ENCODE measurements around the gene OPTC. TPM values are rescaled to one million over a fixed set of nuclear protein-coding genes. Genes with fewer than 3 reads are reported as not detected.

The OPTC gene
- total and polyA plus RNA-seq, 2 donors (not counting 1 experiment from before 2014, with no cell fraction given), result not detected

GRCh38 chr1:203518541-203518940, 24.6 kb downstream of the OPTC start:
- H3K4me1 Mint-ChIP-seq, result no peaks in the 10 kb centered on the region
- CTCF ChIA-PET, result interaction anchor here (2.7 kb wide), 1 partner anchor 14 kb away, joined by 9 read pairs; no protein-coding TSS in a partner anchor
- H3K27me3 Mint-ChIP-seq, result peaks cover 4% of the 10 kb centered on the region
- Histone ChIP-seq H3K4me2 (replicated peaks; ENCODE audit: low read depth, low read length, poor library complexity, severe bottlenecking) (no peak overlapping the region), H3K9me3 (ENCODE audit: control extremely low read depth in 1 of 3, control insufficient read depth in 2 of 3, insufficient read depth in 1 of 3, low read length in 2 of 3) (no peaks in the 10 kb centered on the region), H3K79me2 (ENCODE audit: control insufficient read depth, insufficient read depth, low read length) (no peaks in the 10 kb centered on the region), H3K4me3 (ENCODE audit: control extremely low read depth in 1 of 5, extremely low read depth in 1 of 5, insufficient read depth in 1 of 5, low read depth in 2 of 5, low read length in 4 of 5) (no peak overlapping the region), H3K36me3 (replicated peaks in 1 of 2; ENCODE audit: control extremely low read depth in 1 of 2, control insufficient read depth in 1 of 2, extremely low read depth in 1 of 2, insufficient read depth in 2 of 2, low read length in 1 of 2) (no peaks in the 10 kb centered on the region), H2AFZ (ENCODE audit: insufficient read depth, low read depth, low read length, poor library complexity, severe bottlenecking) (no peak overlapping the region), H3K9ac (ENCODE audit: low read length) (no peak overlapping the region), H3K27me3 (replicated peaks in 1 of 4; ENCODE audit: control extremely low read depth in 1 of 4, control insufficient read depth in 3 of 4, insufficient read depth in 4 of 4, low read length in 3 of 4) (peaks cover 0 to 5% (median 0%) of the 10 kb centered on the region in 4 experiments), H3K4me1 (ENCODE audit: control insufficient read depth in 2 of 2, insufficient read depth in 2 of 2, low read length in 2 of 2) (peaks cover 0 to 1% of the 10 kb centered on the region in 2 donors), H3K27ac (ENCODE audit: low read length in 2 of 2) (no peak overlapping the region), H4K20me1 (ENCODE audit: control insufficient read depth, insufficient read depth, low read length, poor library complexity, severe bottlenecking) (no peaks in the 10 kb centered on the region)
- POLR2A ChIA-PET, result no interaction called here
- no peak overlapping the region for H3K27ac Mint-ChIP-seq
- intact Hi-C loops (cut with micrococcal nuclease), result no loop called here
- no peaks in the 10 kb centered on the region for H3K9me3 Mint-ChIP-seq (ENCODE audit: insufficient read depth)
- no peak overlapping the region for H3K4me3 Mint-ChIP-seq
- ATAC-seq (ENCODE audit: low read depth) (no peak), DNase-seq (no peak)
- WGBS (ENCODE audit: insufficient coverage), result 87% methylated on average over 4 of the region's 7 CpGs
- no peak for TF ChIP-seq CTCF (IDR thresholded peaks at IDR 0.05)

GRCh38 chr1:203519053-203519840, 25.3 kb downstream of the OPTC start:
- Histone ChIP-seq H3K9ac (ENCODE audit: low read length) (no peak overlapping the region), H2AFZ (ENCODE audit: insufficient read depth, low read depth, low read length, poor library complexity, severe bottlenecking) (no peak overlapping the region), H3K79me2 (ENCODE audit: control insufficient read depth, insufficient read depth, low read length) (no peaks in the 10 kb centered on the region), H3K4me1 (ENCODE audit: control insufficient read depth in 2 of 2, insufficient read depth in 2 of 2, low read length in 2 of 2) (no peaks in the 10 kb centered on the region), H3K4me3 (ENCODE audit: control extremely low read depth in 1 of 5, extremely low read depth in 1 of 5, insufficient read depth in 1 of 5, low read depth in 2 of 5, low read length in 4 of 5) (no peak overlapping the region), H3K9me3 (ENCODE audit: control extremely low read depth in 1 of 3, control insufficient read depth in 2 of 3, insufficient read depth in 1 of 3, low read length in 2 of 3) (no peaks in the 10 kb centered on the region), H3K27ac (ENCODE audit: low read length in 2 of 2) (no peak overlapping the region), H4K20me1 (ENCODE audit: control insufficient read depth, insufficient read depth, low read length, poor library complexity, severe bottlenecking) (no peaks in the 10 kb centered on the region), H3K36me3 (replicated peaks in 1 of 2; ENCODE audit: control extremely low read depth in 1 of 2, control insufficient read depth in 1 of 2, extremely low read depth in 1 of 2, insufficient read depth in 2 of 2, low read length in 1 of 2) (no peaks in the 10 kb centered on the region), H3K27me3 (replicated peaks in 1 of 4; ENCODE audit: control extremely low read depth in 1 of 4, control insufficient read depth in 3 of 4, insufficient read depth in 4 of 4, low read length in 3 of 4) (peaks cover 0 to 2% (median 0%) of the 10 kb centered on the region in 4 experiments), H3K4me2 (replicated peaks; ENCODE audit: low read depth, low read length, poor library complexity, severe bottlenecking) (no peak overlapping the region)
- Mint-ChIP-seq H3K27me3 (peaks cover 4% of the 10 kb centered on the region), H3K4me3 (no peak overlapping the region), H3K9me3 (ENCODE audit: insufficient read depth) (no peaks in the 10 kb centered on the region), H3K4me1 (no peaks in the 10 kb centered on the region), H3K27ac (no peak overlapping the region)
- ChIA-PET CTCF (interaction anchor here (0.8 kb wide), 1 partner anchor 13 kb away, joined by 3 read pairs; no protein-coding TSS in a partner anchor), POLR2A (no interaction called here)
- intact Hi-C loops (cut with micrococcal nuclease), result no loop called here
- no peak for TF ChIP-seq EZH2 (IDR thresholded peaks at IDR 0.05; ENCODE audit: borderline replicate concordance, insufficient read depth, low read depth, low read length, poor library complexity, severe bottlenecking)
- no peak for TF ChIP-seq CTCF (IDR thresholded peaks at IDR 0.05)
- ATAC-seq (ENCODE audit: low read depth), result no peak
- 69% methylated on average over 6 of the region's 10 CpGs for WGBS (ENCODE audit: insufficient coverage)
- no peak for DNase-seq

Data from B cell (primary cell).